Cardiac muscle cell (in vitro differentiated cells and primary cell): Measurements from ENCODE around the gene METRN. TPM values are rescaled to one million over a fixed set of nuclear protein-coding genes. Genes with fewer than 3 reads are reported as not detected.
A peak's percentile ranks its signal among the peaks of the same experiment; 100 is the strongest.

ENCODE experiments used
- DNase-seq, 2 donors: peaks; one replicate each; pipeline versions ENCODE4 v3.0.0 to v3.0.0-alpha.2; 2010 to 2017; ENCODE audit warnings: low read depth in 1 of 2, low spot score in 1 of 2
- H3K27ac ChIP-seq: fragments of 200-600 bp; sonication (generic); 2 replicates; pipeline ENCODE4 v1.5.1; 2016
- H3K27me3 ChIP-seq: fragments of 200-600 bp; sonication (generic); 2 replicates; pipeline ENCODE4 v1.6.0; 2016; ENCODE audit warnings: control low read depth
- H3K36me3 ChIP-seq: fragments of 200-600 bp; sonication (generic); 2 replicates; pipeline ENCODE4 v1.5.1; 2016; ENCODE audit warnings: control low read depth
- H3K4me1 ChIP-seq: fragments of 200-600 bp; sonication (generic); 2 replicates; pipeline ENCODE4 v1.8.1; 2017; ENCODE audit warnings: low read depth, mild to moderate bottlenecking, mixed run types
- H3K4me3 ChIP-seq: fragments of 200-600 bp; sonication (generic); 2 replicates; pipeline ENCODE4 v1.5.1; 2016; ENCODE audit warnings: mild to moderate bottlenecking
- H3K9me3 ChIP-seq: fragments of 200-600 bp; sonication (generic); 2 replicates; pipeline ENCODE4 v1.5.1; 2017; ENCODE audit warnings: low read depth, mild to moderate bottlenecking, control low read depth
- polyA plus RNA-seq: library from polyadenylated mRNA; unstranded; fragments of >200 nt; fragmentation: Nextera tagmentation; extraction: Ambion mirVana; gene quantifications from 2 replicates; pipeline ENCODE4 v1.2.1, GENCODE V29; 2016
- total RNA-seq: library from RNA; depleted of rRNA; stranded (reverse); fragments of >200 nt; gene quantifications from 2 replicates; pipeline ENCODE4 v1.2.3, GENCODE V29; 2016
- TF ChIP-seq, protein P1 (sequence below): IDR thresholded peaks from 2 replicates; pipeline ENCODE4 v1.5.1; 2012; ENCODE audit warnings: low read depth, mild to moderate bottlenecking, low read length

METRN gene
- total and polyA plus RNA-seq, 2 experiments from 2014 or later = 93.9 to 299 TPM

DNA sequence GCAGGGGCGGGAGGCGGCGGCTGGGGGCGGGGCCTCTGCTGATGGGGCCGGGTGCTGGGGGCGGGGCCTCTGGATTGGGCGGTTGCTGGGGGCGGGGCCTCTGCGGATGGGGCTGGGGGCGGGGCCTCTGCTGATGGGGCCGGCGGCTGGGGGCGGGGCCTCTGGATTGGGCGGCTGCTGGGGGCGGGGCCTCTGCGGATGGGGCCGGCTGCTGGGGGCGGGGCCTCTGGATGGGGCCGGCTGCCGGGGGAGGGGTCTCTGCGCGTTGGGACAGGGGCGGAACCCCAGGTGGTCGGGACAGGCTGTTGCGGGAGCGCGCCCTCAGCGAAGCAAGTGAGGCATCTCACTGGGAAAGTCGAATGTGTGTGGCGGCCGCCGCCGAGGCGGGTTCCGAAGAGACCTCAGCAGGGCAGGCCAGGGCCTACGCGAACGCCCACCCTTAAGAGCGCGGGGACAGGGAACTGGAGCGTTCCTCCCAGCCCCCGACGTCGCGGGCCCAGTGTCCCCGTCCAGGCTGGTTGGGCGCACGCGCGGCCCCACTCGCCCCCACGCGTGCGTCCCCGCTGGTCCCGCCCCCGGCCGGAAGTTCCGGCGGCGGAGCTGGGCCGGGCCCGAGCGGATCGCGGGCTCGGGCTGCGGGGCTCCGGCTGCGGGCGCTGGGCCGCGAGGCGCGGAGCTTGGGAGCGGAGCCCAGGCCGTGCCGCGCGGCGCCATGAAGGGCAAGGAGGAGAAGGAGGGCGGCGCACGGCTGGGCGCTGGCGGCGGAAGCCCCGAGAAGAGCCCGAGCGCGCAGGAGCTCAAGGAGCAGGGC, 34.9 kb upstream of the METRN start, which contains the start of gene STUB1:
STUB1 (plus strand) TSS at position 597 of the 811 bp plus-strand sequence; CDS start at position 713, 116 bp downstream.
- no peaks in the 10 kb centered on the region for H3K9me3 ChIP-seq
- TF ChIP-seq, protein P1, sequence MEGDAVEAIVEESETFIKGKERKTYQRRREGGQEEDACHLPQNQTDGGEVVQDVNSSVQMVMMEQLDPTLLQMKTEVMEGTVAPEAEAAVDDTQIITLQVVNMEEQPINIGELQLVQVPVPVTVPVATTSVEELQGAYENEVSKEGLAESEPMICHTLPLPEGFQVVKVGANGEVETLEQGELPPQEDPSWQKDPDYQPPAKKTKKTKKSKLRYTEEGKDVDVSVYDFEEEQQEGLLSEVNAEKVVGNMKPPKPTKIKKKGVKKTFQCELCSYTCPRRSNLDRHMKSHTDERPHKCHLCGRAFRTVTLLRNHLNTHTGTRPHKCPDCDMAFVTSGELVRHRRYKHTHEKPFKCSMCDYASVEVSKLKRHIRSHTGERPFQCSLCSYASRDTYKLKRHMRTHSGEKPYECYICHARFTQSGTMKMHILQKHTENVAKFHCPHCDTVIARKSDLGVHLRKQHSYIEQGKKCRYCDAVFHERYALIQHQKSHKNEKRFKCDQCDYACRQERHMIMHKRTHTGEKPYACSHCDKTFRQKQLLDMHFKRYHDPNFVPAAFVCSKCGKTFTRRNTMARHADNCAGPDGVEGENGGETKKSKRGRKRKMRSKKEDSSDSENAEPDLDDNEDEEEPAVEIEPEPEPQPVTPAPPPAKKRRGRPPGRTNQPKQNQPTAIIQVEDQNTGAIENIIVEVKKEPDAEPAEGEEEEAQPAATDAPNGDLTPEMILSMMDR = no peak
- H3K27ac ChIP-seq = peak within 1 kb of the TSS; percentile 92
- peak; percentile 91 to 94 for DNase-seq
- no peaks in the 10 kb centered on the region for H3K27me3 ChIP-seq
- H3K4me1 ChIP-seq = peaks cover 14% of the 10 kb centered on the region
- peaks cover 22% of the 10 kb centered on the region for H3K36me3 ChIP-seq
- H3K4me3 ChIP-seq = peak within 1 kb of the TSS; percentile 95

DNA sequence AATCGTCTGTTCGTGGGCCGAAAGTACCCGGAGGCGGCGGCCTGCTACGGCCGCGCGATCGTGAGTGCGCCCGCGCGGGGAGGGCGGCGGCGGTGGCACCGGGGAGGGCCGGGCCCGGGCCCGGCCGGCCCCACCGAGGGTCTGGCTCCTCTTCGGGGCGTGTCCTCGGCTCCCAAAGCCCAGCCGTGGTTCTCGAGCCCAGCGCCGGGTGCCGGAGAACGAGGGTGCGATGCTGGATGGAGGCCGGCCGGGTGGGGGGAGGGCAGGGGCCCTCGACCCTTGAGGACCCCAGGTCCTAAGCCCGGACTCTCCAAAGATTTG, 34.3 kb upstream of the METRN start:
- DNase-seq = no peak
- peaks cover 24% of the 10 kb centered on the region for H3K36me3 ChIP-seq
- TF ChIP-seq, protein P1 = no peak
- H3K27me3 ChIP-seq = no peaks in the 10 kb centered on the region
- H3K4me3 ChIP-seq = peak overlapping the region; percentile 95
- peak overlapping the region; percentile 92 for H3K27ac ChIP-seq
- H3K9me3 ChIP-seq = no peaks in the 10 kb centered on the region
- H3K4me1 ChIP-seq = peaks cover 13% of the 10 kb centered on the region

DNA sequence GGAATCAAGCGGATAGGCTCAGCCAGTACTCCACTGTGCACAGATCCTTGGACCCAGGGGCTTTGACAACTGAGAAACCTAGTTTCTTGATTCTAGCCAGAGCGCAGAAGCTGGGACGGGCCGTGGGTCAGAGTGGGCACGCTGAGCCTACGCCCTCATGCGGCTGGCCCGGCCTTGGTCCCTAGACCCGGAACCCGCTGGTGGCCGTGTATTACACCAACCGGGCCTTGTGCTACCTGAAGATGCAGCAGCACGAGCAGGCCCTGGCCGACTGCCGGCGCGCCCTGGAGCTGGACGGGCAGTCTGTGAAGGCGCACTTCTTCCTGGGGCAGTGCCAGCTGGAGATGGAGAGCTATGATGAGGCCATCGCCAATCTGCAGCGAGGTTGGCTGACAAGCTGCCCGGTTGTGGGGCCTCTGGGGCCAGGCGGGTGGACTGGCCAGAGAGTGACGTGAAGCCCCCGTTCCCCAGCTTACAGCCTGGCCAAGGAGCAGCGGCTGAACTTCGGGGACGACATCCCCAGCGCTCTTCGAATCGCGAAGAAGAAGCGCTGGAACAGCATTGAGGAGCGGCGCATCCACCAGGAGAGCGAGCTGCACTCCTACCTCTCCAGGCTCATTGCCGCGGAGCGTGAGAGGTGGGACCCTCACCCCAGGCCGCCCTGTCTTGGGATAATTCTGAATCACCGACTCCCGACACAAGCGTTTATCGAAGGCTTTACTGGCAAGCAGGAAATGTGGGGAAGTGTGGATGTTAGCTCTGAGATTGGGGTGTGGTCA, 33.8 kb upstream of the METRN start:
- H3K27ac ChIP-seq = peak overlapping the region; percentile 92
- no peaks in the 10 kb centered on the region for H3K9me3 ChIP-seq
- H3K4me3 ChIP-seq = peak overlapping the region; percentile 95
- H3K4me1 ChIP-seq = peaks cover 13% of the 10 kb centered on the region
- TF ChIP-seq, protein P1 = peak; percentile 18
- peak; percentile 40 to 63 for DNase-seq
- peaks cover 24% of the 10 kb centered on the region for H3K36me3 ChIP-seq
- no peaks in the 10 kb centered on the region for H3K27me3 ChIP-seq

DNA sequence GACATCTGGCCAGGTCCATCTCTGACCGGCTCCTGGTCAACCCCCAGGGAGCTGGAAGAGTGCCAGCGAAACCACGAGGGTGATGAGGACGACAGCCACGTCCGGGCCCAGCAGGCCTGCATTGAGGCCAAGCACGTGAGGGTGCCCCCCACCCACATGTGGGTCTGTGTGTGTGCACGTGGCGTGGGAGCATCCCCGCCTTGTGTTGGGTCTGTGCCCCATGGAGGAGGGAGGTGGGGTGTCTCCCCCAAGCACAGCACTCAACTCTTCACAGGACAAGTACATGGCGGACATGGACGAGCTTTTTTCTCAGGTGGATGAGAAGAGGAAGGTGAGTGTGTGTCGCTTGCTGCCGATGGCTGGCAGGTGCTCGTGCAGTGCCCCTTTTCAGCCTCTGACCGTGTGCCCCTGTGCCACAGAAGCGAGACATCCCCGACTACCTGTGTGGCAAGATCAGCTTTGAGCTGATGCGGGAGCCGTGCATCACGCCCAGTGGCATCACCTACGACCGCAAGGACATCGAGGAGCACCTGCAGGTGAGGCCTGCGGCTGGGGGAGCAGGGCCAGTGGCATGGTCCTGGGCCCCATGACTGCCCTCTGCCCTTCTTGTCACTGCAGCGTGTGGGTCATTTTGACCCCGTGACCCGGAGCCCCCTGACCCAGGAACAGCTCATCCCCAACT, 33.0 kb upstream of the METRN start:
- Histone ChIP-seq H3K27me3 (no peaks in the 10 kb centered on the region), H3K36me3 (peaks cover 29% of the 10 kb centered on the region), H3K27ac (no peak overlapping the region), H3K4me1 (peaks cover 13% of the 10 kb centered on the region), H3K4me3 (no peak overlapping the region), H3K9me3 (no peaks in the 10 kb centered on the region)
- TF ChIP-seq, protein P1 = no peak
- DNase-seq = peak in 1 of 2 donors; percentile 43
